PC-3 (cell line): Measurements from ENCODE around the gene IFFO2. TPM values are rescaled to one million over a fixed set of nuclear protein-coding genes. Genes with fewer than 3 reads are reported as not detected.
"Not testable (repeated sequence)": the region's sequence is repeated elsewhere in the genome, so short reads cannot be mapped to it uniquely, and the experiment has no call there.

Source experiments
- ATAC-seq: fragments of 200-7000 bp; cut with Tn5 transposase; 2 replicates; pipeline ENCODE4 v1.9.1; 2020; ENCODE audit warnings: mild to moderate bottlenecking, moderate library complexity
- BruUV-seq: library from RNA; stranded (reverse); fragments of 400-500 nt; replicated peaks from 2 replicates; lab custom pipeline; 2021; lab: Mats Ljungman, UMichigan
- CTCF ChIA-PET: fragments of 300-600 bp; sonication (Branson Sonifier 250); formaldehyde crosslinking; loops from one replicate; lab custom pipeline; 2022; ENCODE audit warnings: antibody characterized with exemption; lab: Charles Lee
- POLR2A ChIA-PET: fragments of 300-600 bp; sonication (Branson Sonifier 250); formaldehyde crosslinking; loops from one replicate; lab custom pipeline; 2022; ENCODE audit warnings: antibody characterized with exemption; ENCODE audit not compliant: unreplicated experiment; lab: Charles Lee
- DNase-seq: peaks from one replicate; pipeline ENCODE4 v3.0.0-alpha.2; 2015
- H2AFZ ChIP-seq: fragments of 300-600 bp; sonication (generic); 2 replicates; pipeline ENCODE4 v1.6.0; 2016; ENCODE audit warnings: antibody characterized with exemption, low read length
- H3F3A ChIP-seq: fragments of 300-600 bp; sonication (generic); one replicate; pipeline ENCODE4 v1.6.0; 2017; ENCODE audit warnings: antibody characterized with exemption, low read length, control low read depth, mild to moderate bottlenecking; ENCODE audit not compliant: unreplicated experiment
- H3K27ac ChIP-seq: fragments of 300-600 bp; sonication (generic); 2 replicates; pipeline ENCODE4 v1.5.1; 2016; ENCODE audit warnings: mild to moderate bottlenecking, low read length
- H3K27me3 ChIP-seq: fragments of 300-600 bp; sonication (generic); 2 replicates; pipeline ENCODE4 v1.6.1; 2016; ENCODE audit warnings: low read length, mixed read lengths
- H3K36me3 ChIP-seq: fragments of 300-600 bp; sonication (generic); 2 replicates; pipeline ENCODE4 v1.6.1; 2016; ENCODE audit warnings: low read depth, mixed run types, low read length, mixed read lengths
- H3K4me1 ChIP-seq: fragments of 300-600 bp; sonication (generic); 2 replicates; pipeline ENCODE4 v1.5.1; 2016; ENCODE audit warnings: low read length; ENCODE audit not compliant: insufficient read depth
- H3K4me2 ChIP-seq: fragments of 300-600 bp; sonication (generic); 2 replicates; pipeline ENCODE4 v1.6.0; 2016; ENCODE audit warnings: low read length
- H3K4me3 ChIP-seq: fragments of 300-600 bp; sonication (generic); 2 replicates; pipeline ENCODE4 v1.5.1; 2016; ENCODE audit warnings: mild to moderate bottlenecking, low read length, mixed read lengths
- H3K79me2 ChIP-seq: fragments of 300-600 bp; sonication (generic); 2 replicates; pipeline ENCODE4 v1.6.1; 2017; ENCODE audit warnings: low read length, mixed read lengths
- H3K9ac ChIP-seq: fragments of 300-600 bp; sonication (generic); 2 replicates; pipeline ENCODE4 v1.6.0; 2016; ENCODE audit warnings: mild to moderate bottlenecking, low read length
- H3K9me2 ChIP-seq: fragments of 300-600 bp; sonication (generic); replicated peaks from 2 replicates; pipeline ENCODE4 v1.6.1; 2016; ENCODE audit warnings: mixed run types, low read length, mixed read lengths
- H3K9me3 ChIP-seq: fragments of 300-600 bp; sonication (generic); 2 replicates; pipeline ENCODE4 v1.6.1; 2016; ENCODE audit warnings: low read length, mixed read lengths
- H4K20me1 ChIP-seq: fragments of 300-600 bp; sonication (generic); 2 replicates; pipeline ENCODE4 v1.6.1; 2016; ENCODE audit warnings: low read length, mixed read lengths
- CTCF ChIP-seq: fragments of 300-600 bp; sonication (generic); conservative IDR thresholded peaks from 2 replicates; pipeline ENCODE4 v1.5.1; 2017; ENCODE audit warnings: antibody characterized with exemption, low read depth, mild to moderate bottlenecking, low read length
- EZH2 ChIP-seq: fragments of 300-600 bp; sonication (generic); IDR thresholded peaks from one replicate; pipeline ENCODE4 v1.6.1; 2017; ENCODE audit warnings: antibody characterized with exemption, mild to moderate bottlenecking, low read length; ENCODE audit not compliant: unreplicated experiment
- EZH2phosphoT487 ChIP-seq: fragments of 300-600 bp; sonication (generic); IDR thresholded peaks from 2 replicates; pipeline ENCODE4 v1.6.1; 2018; ENCODE audit warnings: mild to moderate bottlenecking, antibody characterized with exemption, low read length, borderline replicate concordance
- intact Hi-C: fragments of 100-400 bp; cut with micrococcal nuclease; formaldehyde crosslinking; loops from 2 replicates; pipeline ENCODE4 v1.9.0; 2023
- total RNA-seq: library from RNA; depleted of rRNA; stranded (reverse); fragments of >200 nt; gene quantifications from 2 replicates; pipeline ENCODE4 v1.2.3, GENCODE V29; 2014

IFFO2 gene
- total RNA-seq, 1 experiment from 2014 or later = 30.7 TPM

GRCh38 chr1:18895317-18895716 is 61.2 kb downstream of the IFFO2 start:
- ChIA-PET POLR2A (interaction anchor here (0.6 kb wide), 1 partner anchor 826 kb away, joined by 8 read pairs; no protein-coding TSS in a partner anchor), CTCF (no interaction called here)
- no peaks in the 10 kb centered on the region for H3K9me2 ChIP-seq
- H3K9ac ChIP-seq = no peak overlapping the region
- H3K4me1 ChIP-seq = no peaks in the 10 kb centered on the region
- no peak for ATAC-seq
- no peak overlapping the region for H3K27ac ChIP-seq
- no peak overlapping the region for H2AFZ ChIP-seq
- no peak overlapping the region for H3K4me3 ChIP-seq
- H3K36me3 ChIP-seq = no peaks in the 10 kb centered on the region
- H3F3A ChIP-seq = no peaks in the 10 kb centered on the region
- H3K79me2 ChIP-seq = no peaks in the 10 kb centered on the region
- no peaks in the 10 kb centered on the region for H3K27me3 ChIP-seq
- H4K20me1 ChIP-seq = no peaks in the 10 kb centered on the region
- intact Hi-C loops = no loop called here
- BruUV-seq = no TSS peak
- TF ChIP-seq EZH2phosphoT487 (no peak), EZH2 (no peak), CTCF (no peak)
- DNase-seq = no peak
- H3K4me2 ChIP-seq = no peak overlapping the region
- no peaks in the 10 kb centered on the region for H3K9me3 ChIP-seq

- no TSS peak for BruUV-seq
- Histone ChIP-seq H4K20me1 (no peaks in the 10 kb centered on the region), H3F3A (no peaks in the 10 kb centered on the region), H3K4me3 (no peak overlapping the region), H2AFZ (no peak overlapping the region), H3K9me3 (no peaks in the 10 kb centered on the region), H3K9me2 (no peaks in the 10 kb centered on the region), H3K79me2 (no peaks in the 10 kb centered on the region), H3K4me2 (no peak overlapping the region), H3K9ac (no peak overlapping the region), H3K27me3 (no peaks in the 10 kb centered on the region), H3K27ac (no peak overlapping the region), H3K4me1 (no peaks in the 10 kb centered on the region), H3K36me3 (no peaks in the 10 kb centered on the region)
- intact Hi-C loops = no loop called here
- ATAC-seq = no peak
- ChIA-PET CTCF (no interaction called here), POLR2A (no interaction called here)
- no peak for DNase-seq
- TF ChIP-seq CTCF = no peak
These were observed 63.4 kb downstream of the IFFO2 start for GRCh38 chr1:18893120-18893519.

GRCh38 chr1:18891858-18892257 is 64.6 kb downstream of the IFFO2 start:
- H3K9ac ChIP-seq, BruUV-seq, POLR2A ChIA-PET, CTCF ChIA-PET, H3K4me1 ChIP-seq, H3K36me3 ChIP-seq, H3K27ac ChIP-seq, H4K20me1 ChIP-seq, H3K79me2 ChIP-seq, H3K9me3 ChIP-seq, intact Hi-C loops, ATAC-seq, H3F3A ChIP-seq, H3K27me3 ChIP-seq, H3K4me2 ChIP-seq, H3K4me3 ChIP-seq, DNase-seq, H3K9me2 ChIP-seq, H2AFZ ChIP-seq: not testable (repeated sequence)
